GM18505 (cell line): Measurements from ENCODE around the gene SSC5D.

ENCODE experiments used
- ATAC-seq: cut with Tn5 transposase; IDR thresholded peaks from one replicate; pipeline ENCODE4 v1.9.1; 2021; ENCODE audit not compliant: unreplicated experiment
- POLR2A ChIP-seq: IDR thresholded peaks from 4 replicates; pipeline ENCODE4 v1.6.1; 2011; ENCODE audit warnings: borderline replicate concordance; ENCODE audit not compliant: insufficient read depth, insufficient read length; ENCODE audit errors: extremely low read depth

The SSC5D gene

GRCh38 chr19:55473225-55474012 is 14.8 kb upstream of the SSC5D start:
- no peak for TF ChIP-seq POLR2A
- no peak for ATAC-seq

- no peak for TF ChIP-seq POLR2A
- no peak for ATAC-seq
Measured at GRCh38 chr19:55474269-55475265, 13.7 kb upstream of the SSC5D start.

- ATAC-seq, result peak; percentile 91
- TF ChIP-seq POLR2A, result no peak
Measured at GRCh38 chr19:55476100-55476775, 12.0 kb upstream of the SSC5D start, which contains the start of gene ZNF628. Gene ZNF628, plus strand, starts transcription at chr19:55476617. Its CDS starts 3,294 bp downstream, at chr19:55479911.

- no peak for TF ChIP-seq POLR2A
- no peak for ATAC-seq
Measured at GRCh38 chr19:55477905-55478304, 10.3 kb upstream of the SSC5D start.

- no peak for TF ChIP-seq POLR2A
- no peak for ATAC-seq
Measured at GRCh38 chr19:55478364-55478763, 9.9 kb upstream of the SSC5D start.

GRCh38 chr19:55479045-55479444 is 9.2 kb upstream of the SSC5D start:
- ATAC-seq, result no peak
- TF ChIP-seq POLR2A, result no peak

- ATAC-seq, result no peak
- TF ChIP-seq POLR2A, result no peak
Measured at GRCh38 chr19:55479451-55480230, 8.6 kb upstream of the SSC5D start.

GRCh38 chr19:55481148-55481793 is 7.0 kb upstream of the SSC5D start:
- no peak for ATAC-seq
- TF ChIP-seq POLR2A, result no peak

- ATAC-seq, result no peak
- no peak for TF ChIP-seq POLR2A
Measured at GRCh38 chr19:55481794-55482155, 6.5 kb upstream of the SSC5D start.

- ATAC-seq, result no peak
- no peak for TF ChIP-seq POLR2A
Measured at GRCh38 chr19:55482156-55482961, 5.9 kb upstream of the SSC5D start.

- TF ChIP-seq POLR2A, result no peak
- ATAC-seq, result no peak
Measured at GRCh38 chr19:55482967-55483705, 5.1 kb upstream of the SSC5D start.
